ENCODE data around the gene GLG1.

- TF ChIP-seq CTCF (IDR thresholded peaks at IDR 0.05): no peak
- TF ChIP-seq CHD2 (IDR thresholded peaks at IDR 0.05; ENCODE audit: low read length, partially characterized antibody): no peak
- TF ChIP-seq CBX8 (IDR thresholded peaks at IDR 0.05): no peak
- TF ChIP-seq PBX3 (IDR thresholded peaks at IDR 0.05): no peak
- TF ChIP-seq MAX (IDR thresholded peaks at IDR 0.05): no peak
- TF ChIP-seq CEBPB (IDR thresholded peaks at IDR 0.05): no peak
- TF ChIP-seq HDAC2 (IDR thresholded peaks at IDR 0.05): no peak
- TF ChIP-seq REST (IDR thresholded peaks at IDR 0.05): no peak
- no peak for TF ChIP-seq MYC (IDR thresholded peaks at IDR 0.05; ENCODE audit: borderline replicate concordance, low read length)
- TF ChIP-seq BHLHE40 (IDR thresholded peaks at IDR 0.05; ENCODE audit: low read depth, low read length): no peak
- TF ChIP-seq E2F6 (IDR thresholded peaks at IDR 0.05; ENCODE audit: borderline replicate concordance, low read depth): no peak
- no peak for TF ChIP-seq HOXA7 (CRISPR knock-in tag; IDR thresholded peaks at IDR 0.05)
- TF ChIP-seq EP300 (IDR thresholded peaks at IDR 0.05): no peak
These were observed 26.1 kb downstream of the GLG1 start for GRCh38 chr16:74580833-74581232.

All from A549 (cell line).